ENCODE measurements around the gene HSD17B1.
"Not testable (repeated sequence)": the region's sequence is repeated elsewhere in the genome, so short reads cannot be mapped to it uniquely, and the experiment has no call there.

Gene HSD17B1, protein sequence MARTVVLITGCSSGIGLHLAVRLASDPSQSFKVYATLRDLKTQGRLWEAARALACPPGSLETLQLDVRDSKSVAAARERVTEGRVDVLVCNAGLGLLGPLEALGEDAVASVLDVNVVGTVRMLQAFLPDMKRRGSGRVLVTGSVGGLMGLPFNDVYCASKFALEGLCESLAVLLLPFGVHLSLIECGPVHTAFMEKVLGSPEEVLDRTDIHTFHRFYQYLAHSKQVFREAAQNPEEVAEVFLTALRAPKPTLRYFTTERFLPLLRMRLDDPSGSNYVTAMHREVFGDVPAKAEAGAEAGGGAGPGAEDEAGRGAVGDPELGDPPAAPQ

DNA sequence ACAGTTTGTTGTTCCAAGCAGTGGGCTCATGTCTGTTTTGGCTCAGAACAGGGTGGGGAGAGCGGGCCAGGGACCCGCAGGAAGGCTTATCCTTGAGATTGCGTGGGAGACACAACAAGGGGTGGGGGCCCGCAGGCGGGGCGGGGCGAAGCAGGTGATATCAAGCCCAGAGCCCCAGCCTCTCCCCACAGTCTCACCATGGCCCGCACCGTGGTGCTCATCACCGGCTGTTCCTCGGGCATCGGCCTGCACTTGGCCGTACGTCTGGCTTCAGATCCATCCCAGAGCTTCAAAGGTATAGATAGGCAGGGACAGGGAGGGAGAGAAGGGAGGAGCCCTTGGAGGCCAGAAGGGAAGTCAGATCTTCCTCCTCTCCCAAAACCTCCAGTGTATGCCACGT lies at the start of gene HSD17B1:
Gene HSD17B1 (plus strand): TSS at position 188 of the 400 bp plus-strand sequence. CDS start 11 bp downstream, at position 199.
- DNase-seq (ENCODE audit: low spot score) = not testable (repeated sequence)

GRCh38 chr17:42502926-42503325 lies 49.8 kb upstream of the HSD17B1 start:
- DNase-seq (ENCODE audit: low spot score) = no peak

DNA sequence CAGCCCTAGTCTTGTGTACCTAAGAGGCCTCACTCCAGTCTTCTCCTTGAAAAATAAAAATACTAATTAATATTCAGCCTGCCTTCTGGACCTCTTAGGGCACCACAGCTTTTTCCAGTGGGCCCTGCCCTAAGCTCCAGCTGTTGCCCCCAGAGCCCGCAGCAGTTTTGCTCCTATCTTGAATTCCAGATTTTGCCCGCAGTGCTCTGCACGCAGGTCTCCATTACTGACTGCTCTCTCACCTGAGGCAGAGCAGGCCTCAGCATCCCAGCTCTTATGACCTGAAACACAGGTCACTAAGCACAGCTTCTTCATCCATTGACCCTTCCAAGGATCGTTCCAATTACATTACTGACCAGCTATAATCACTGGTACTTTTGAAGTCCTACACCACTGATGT lies 45.1 kb upstream of the HSD17B1 start:
- no peak for DNase-seq (ENCODE audit: low spot score)

DNA sequence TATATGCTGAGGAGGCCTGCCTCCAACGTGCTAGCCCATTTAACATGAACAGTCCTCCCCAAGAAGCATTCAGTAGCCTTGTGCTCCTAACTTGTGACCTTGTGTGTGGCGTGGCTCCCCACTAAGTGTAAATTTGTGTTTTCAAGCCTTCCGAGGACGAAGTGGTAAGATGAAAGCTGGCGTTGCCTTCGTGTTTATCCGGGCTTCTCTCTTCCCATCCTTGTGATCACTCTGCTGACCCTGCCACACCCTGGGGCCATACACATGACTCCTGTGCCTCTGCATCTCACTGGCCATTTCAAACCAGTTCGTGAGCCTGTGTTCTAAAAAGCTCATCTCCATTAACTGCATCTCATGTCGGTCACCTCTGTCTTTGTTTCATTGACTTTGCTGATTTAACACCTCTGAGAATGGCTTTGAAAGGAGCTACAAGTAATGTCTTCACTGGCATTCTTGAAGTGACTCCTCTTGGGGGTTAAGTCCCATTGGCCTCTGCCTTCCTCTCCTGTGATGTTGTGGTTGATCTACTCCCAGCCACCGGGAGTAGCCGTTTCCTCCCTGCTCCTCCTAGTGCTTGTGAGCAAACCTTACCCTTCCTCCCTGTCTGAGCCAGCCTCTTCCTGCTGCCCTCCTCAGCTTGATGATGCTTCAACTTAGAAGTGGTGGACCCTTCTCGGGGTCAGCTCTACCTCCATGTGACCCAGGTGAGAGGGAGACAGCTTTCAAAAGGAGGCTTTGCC lies 44.1 kb upstream of the HSD17B1 start:
- no peak for DNase-seq (ENCODE audit: low spot score)

DNA sequence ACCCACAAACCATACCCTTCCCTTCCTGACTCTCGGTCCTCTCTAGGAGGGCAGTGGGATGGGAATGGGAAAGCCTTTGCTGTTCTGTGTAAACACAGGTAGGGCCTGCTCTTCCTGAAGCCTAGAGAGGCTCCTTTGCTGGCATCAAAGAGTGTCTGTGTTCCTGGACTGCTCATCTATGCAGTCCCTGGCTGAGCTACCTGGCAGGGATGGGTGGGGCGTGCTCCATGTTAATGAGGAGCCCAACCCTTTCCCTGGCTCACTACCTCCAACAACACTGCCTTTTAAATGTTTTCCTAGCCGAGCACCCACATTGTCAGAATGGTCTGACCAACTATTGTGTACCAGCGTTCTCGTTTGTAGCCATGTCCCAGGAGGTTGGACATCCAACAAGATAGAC lies 43.3 kb upstream of the HSD17B1 start:
- no peak for DNase-seq (ENCODE audit: low spot score)

DNA sequence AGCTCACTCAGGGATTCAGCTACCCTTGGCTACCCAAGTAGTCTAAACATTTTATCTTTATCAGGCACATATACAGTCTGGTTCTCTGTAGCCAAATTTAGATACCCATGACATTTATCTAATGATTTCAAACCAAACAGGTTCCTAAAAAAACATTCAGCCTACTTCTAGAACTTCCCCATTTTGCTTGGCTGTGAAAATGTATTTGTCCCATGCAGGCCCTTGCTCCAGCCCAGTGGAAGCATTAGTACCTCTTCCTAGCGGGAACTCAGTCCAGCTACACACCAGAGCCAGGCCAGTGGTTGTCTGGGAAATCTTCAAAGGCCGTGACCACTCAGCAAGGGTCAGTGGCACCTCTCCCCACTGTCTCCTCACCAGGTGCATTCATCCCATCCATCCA lies 42.9 kb upstream of the HSD17B1 start:
- no peak for DNase-seq (ENCODE audit: low spot score)

GRCh38 chr17:42512246-42512645 lies 40.5 kb upstream of the HSD17B1 start:
- DNase-seq (ENCODE audit: low spot score) = no peak

- no peak for DNase-seq (ENCODE audit: low spot score)
Observed at GRCh38 chr17:42512733-42513251, 39.9 kb upstream of the HSD17B1 start.

DNA sequence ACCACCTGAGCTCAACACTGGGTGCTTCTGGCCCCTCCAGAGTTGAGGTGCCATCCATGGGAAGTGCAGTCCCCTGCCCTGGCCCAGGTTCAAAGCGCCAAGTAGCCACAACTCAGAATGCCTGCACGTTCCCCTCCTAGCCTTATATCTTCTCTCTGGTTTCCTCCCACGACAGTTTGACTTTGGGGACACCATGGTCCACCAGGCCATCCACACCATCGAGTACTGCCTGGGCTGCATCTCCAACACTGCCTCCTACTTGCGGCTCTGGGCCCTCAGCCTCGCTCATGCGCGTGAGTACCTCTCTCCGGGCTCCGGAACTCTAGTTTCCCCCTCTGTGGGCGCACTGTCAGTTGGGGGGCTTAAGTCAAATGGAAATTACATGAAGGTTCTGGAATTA lies 39.0 kb upstream of the HSD17B1 start:
- no peak for DNase-seq (ENCODE audit: low spot score)

- DNase-seq (ENCODE audit: low spot score) = no peak
Observed at GRCh38 chr17:42514279-42514678, 38.4 kb upstream of the HSD17B1 start.

GRCh38 chr17:42514867-42515266 lies 37.9 kb upstream of the HSD17B1 start:
- no peak for DNase-seq (ENCODE audit: low spot score)

DNA sequence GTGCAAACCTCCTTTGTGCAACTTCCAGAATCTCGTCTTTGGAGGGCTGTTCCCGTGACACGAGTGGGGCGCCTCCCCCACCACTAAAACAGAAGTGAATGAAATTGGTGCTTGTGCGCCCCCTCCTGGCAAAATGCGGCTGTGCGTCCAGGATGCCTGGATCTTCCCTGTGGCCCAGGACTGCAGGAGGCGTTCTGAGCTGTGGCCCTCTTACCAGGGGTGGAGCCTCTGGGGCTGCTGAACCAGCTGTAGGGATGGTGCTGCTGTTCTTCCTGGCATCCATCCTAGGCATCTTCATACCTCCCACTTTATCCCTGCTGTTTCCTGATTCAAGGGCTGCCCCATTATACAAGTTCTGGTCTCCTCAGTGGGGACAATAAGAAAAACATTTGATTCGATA lies 35.2 kb upstream of the HSD17B1 start:
- peak; percentile 75 for DNase-seq (ENCODE audit: low spot score)

GRCh38 chr17:42518046-42518754 lies 34.5 kb upstream of the HSD17B1 start:
- no peak for DNase-seq (ENCODE audit: low spot score)

- no peak for DNase-seq (ENCODE audit: low spot score)
Observed at GRCh38 chr17:42518755-42519545, 33.8 kb upstream of the HSD17B1 start.

GRCh38 chr17:42519546-42520491 lies 32.9 kb upstream of the HSD17B1 start:
- no peak for DNase-seq (ENCODE audit: low spot score)

GRCh38 chr17:42520540-42520951 lies 32.2 kb upstream of the HSD17B1 start:
- DNase-seq (ENCODE audit: low spot score) = no peak

DNA sequence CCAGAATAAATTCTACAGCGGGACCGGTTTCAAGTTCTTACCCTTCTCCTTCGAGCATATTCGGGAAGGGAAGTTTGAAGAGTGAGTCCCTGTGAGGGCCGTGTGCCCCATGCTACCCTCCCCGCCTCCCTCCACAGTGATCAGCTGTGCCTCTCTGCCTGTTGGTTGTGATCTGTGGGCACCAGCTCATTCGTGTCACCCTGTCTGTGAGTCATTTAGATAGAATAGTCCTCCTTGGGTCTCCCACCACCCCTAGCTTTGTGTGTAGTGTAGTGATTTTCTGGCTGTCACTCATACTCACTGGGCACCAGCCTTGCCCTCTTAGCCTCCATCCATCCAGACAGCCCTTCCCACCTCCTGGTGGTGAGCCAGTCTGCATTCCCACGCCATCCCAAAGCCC lies 31.7 kb upstream of the HSD17B1 start:
- DNase-seq (ENCODE audit: low spot score) = no peak

DNA sequence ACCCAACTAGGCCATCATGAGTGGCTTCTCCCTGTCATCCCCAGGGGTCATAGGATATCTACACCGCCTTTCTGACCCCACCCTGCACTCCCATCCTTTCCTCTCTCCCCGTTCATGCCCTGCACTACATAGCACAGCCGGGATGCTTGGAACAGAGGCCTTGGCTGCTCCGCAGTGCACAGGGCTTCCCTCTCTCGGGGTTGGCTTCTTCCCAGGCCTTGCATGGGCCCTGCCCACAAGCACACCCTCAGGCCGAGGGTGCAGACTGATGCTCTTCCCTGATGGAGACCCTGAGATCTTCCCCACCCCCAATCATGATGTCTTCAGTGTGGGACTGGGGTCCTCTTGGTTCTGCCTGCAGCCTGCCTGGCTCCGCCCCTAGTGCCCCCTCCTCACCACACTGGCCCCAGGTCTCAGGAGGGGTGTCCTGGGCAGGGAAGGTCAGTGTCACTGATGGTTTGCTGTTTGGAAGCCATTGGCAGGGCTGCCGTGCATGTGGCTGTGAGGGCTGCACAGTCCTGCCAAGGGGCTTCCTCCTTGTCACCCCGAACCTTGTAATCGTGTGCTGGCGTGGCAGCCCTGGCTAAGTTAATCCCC lies 31.0 kb upstream of the HSD17B1 start:
- no peak for DNase-seq (ENCODE audit: low spot score)

DNA sequence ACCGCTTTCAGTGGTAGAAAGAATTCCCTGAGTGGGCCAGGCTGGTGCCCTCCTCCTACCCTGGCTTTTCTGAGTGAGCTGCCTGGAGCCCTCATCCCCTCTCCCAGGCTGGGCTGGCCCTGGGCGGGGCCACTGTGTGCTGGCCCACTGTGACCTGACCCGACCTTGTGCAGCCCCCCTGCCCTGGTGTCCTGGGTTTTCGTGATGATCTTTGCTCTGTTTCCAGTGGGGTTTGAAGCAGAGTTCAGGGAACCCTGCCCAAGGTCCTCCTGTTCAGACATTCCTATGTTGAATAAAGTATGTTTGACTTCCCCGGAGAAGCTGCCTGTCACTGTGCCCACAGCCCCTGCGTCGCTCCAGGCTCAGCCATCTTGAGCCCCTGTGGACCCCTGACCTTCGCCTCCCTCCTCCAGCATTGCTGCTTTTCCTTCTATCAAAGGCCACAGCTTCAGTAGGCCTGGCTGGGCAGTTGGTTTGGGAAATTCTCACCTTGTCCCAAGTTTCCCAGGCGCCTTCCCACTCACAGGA lies 30.4 kb upstream of the HSD17B1 start:
- no peak for DNase-seq (ENCODE audit: low spot score)

DNA sequence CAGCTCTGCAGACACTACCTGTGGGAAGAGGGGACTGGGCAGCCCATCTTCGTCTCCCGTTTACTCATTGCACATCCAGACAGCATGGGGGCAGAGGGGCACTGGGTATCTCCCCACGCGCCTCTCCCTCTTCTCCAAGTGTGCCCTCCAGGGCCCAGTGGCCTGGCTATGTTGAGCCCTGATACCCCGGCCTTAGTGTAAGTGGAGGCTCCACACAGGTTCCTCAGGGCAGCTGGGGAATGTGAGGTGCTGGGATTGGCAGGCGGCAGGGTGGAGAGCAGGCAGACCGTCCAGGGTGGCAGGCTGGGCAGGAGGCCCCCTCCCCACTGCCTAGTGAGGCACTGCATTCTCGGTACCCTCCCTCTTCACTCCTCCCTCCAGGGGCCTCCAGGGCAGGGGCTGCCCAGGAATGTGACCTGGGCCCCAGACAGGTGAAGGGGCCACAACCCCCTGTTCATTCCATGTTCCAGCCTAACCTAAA lies 29.9 kb upstream of the HSD17B1 start:
- no peak for DNase-seq (ENCODE audit: low spot score)
